Tibial nerve (tissue), 4 donors: ENCODE measurements around the gene NASP. TPM values are rescaled to one million over a fixed set of nuclear protein-coding genes. Genes with fewer than 3 reads are reported as not detected.

Source experiments
- DNase-seq, 2 donors: peaks; one replicate each; pipeline ENCODE4 v3.0.0-alpha.2; 2019; ENCODE audit warnings: low spot score in 2 of 2
- H3K27ac ChIP-seq, 4 donors: fragments of 200-600 bp; sonication (generic) in 3 of 4; one replicate each; pipeline ENCODE4 v1.5.1; 2017 to 2019; ENCODE audit warnings: mild to moderate bottlenecking in 1 of 4
- H3K27me3 ChIP-seq, 2 donors: fragments of 200-600 bp; sonication (generic) in 1 of 2; one replicate each; pipeline versions ENCODE4 v1.5.1 to v1.6.0; 2017 to 2019
- H3K36me3 ChIP-seq, 3 donors: fragments of 200-600 bp; sonication (generic); one replicate each; pipeline ENCODE4 v1.5.1; 2018 to 2019
- H3K4me1 ChIP-seq, 4 donors: fragments of 200-600 bp; sonication (generic) in 3 of 4; one replicate each; pipeline ENCODE4 v1.5.1; 2017 to 2019
- H3K4me3 ChIP-seq, 4 donors: fragments of 200-600 bp; sonication (generic) in 3 of 4; one replicate each; pipeline ENCODE4 v1.5.1; 2017 to 2019; ENCODE audit warnings: mild to moderate bottlenecking in 1 of 4, moderate library complexity in 1 of 4
- H3K9me3 ChIP-seq, 4 donors: fragments of 200-600 bp; sonication (generic) in 3 of 4; one replicate each; pipeline ENCODE4 v1.5.1; 2017 to 2019
- CTCF ChIP-seq, 5 experiments: fragments of 200-600 bp in 3 of 5; fragments of 450-650 bp in 2 of 5; sonication (generic) in 3 of 5; IDR thresholded peaks; one replicate each; pipeline ENCODE4 v1.5.1; 2016 to 2019; ENCODE audit warnings: antibody characterized with exemption in 5 of 5, mild to moderate bottlenecking in 3 of 5, moderate library complexity in 2 of 5
- EP300 ChIP-seq, 2 donors: sonication (generic); formaldehyde crosslinking; IDR thresholded peaks; one replicate each; pipeline ENCODE4 v1.6.1; 2017; ENCODE audit warnings: antibody characterized with exemption in 2 of 2, mild to moderate bottlenecking in 1 of 2
- POLR2A ChIP-seq, 2 donors: fragments of 450-650 bp; IDR thresholded peaks; one replicate each; pipeline ENCODE4 v1.6.1; 2017; ENCODE audit warnings: antibody characterized with exemption in 2 of 2, mild to moderate bottlenecking in 2 of 2, moderate library complexity in 2 of 2
- WGBS, 2 donors: methylation state at CpG; one replicate each; pipeline ENCODE4 v1.1.5; 2018; 5-methylcytosine and 5-hydroxymethylcytosine counted together
- total RNA-seq, 4 donors: library from RNA; depleted of rRNA; stranded (reverse); fragments of >200 nt; gene quantifications; one replicate each; pipeline ENCODE4 v1.1.0, GENCODE V29; 2016

NASP gene
- total RNA-seq, 4 donors from 2014 or later: 71.2 to 105 (median 80.6) TPM

- Histone ChIP-seq H3K36me3 (peaks cover 0 to 42% (median 0%) of the 10 kb centered on the region in 3 donors), H3K27ac (no peak overlapping the region), H3K4me1 (peaks cover 0 to 12% (median 0%) of the 10 kb centered on the region in 4 donors), H3K27me3 (no peaks in the 10 kb centered on the region), H3K9me3 (no peaks in the 10 kb centered on the region), H3K4me3 (no peak overlapping the region)
- no peak for DNase-seq
- TF ChIP-seq CTCF (IDR thresholded peaks at IDR 0.05): no peak
- TF ChIP-seq POLR2A (IDR thresholded peaks at IDR 0.05): no peak
- TF ChIP-seq EP300 (IDR thresholded peaks at IDR 0.05): no peak
- 91 to 93% methylated on average over 4 of the region's 4 CpGs for WGBS, 2 donors
These were observed 13.2 kb upstream of the NASP start for GRCh38 chr1:45570631-45571030.

GRCh38 chr1:45573231-45573804 lies 10.5 kb upstream of the NASP start:
- no peak overlapping the region for H3K27ac ChIP-seq
- H3K27me3 ChIP-seq: no peaks in the 10 kb centered on the region
- H3K4me3 ChIP-seq: no peak overlapping the region
- peaks cover 0 to 22% (median 0%) of the 10 kb centered on the region in 3 donors for H3K36me3 ChIP-seq
- no peak for TF ChIP-seq POLR2A (IDR thresholded peaks at IDR 0.05)
- no peak for TF ChIP-seq EP300 (IDR thresholded peaks at IDR 0.05)
- TF ChIP-seq CTCF (IDR thresholded peaks at IDR 0.05): no peak
- 33 to 38% methylated on average over 3 of the region's 3 CpGs for WGBS, 2 donors
- H3K4me1 ChIP-seq: no peaks in the 10 kb centered on the region
- H3K9me3 ChIP-seq: no peaks in the 10 kb centered on the region
- DNase-seq: no peak

- H3K4me3 ChIP-seq: no peak overlapping the region
- H3K27me3 ChIP-seq: no peaks in the 10 kb centered on the region
- no peak for DNase-seq
- 91 to 95% methylated on average over 7 of the region's 7 CpGs for WGBS, 2 donors
- no peaks in the 10 kb centered on the region for H3K9me3 ChIP-seq
- TF ChIP-seq EP300 (IDR thresholded peaks at IDR 0.05): no peak
- TF ChIP-seq POLR2A (IDR thresholded peaks at IDR 0.05): no peak
- TF ChIP-seq CTCF (IDR thresholded peaks at IDR 0.05): no peak
- H3K27ac ChIP-seq: no peak overlapping the region
- H3K4me1 ChIP-seq: no peaks in the 10 kb centered on the region
- peaks cover 0 to 13% (median 0%) of the 10 kb centered on the region in 3 donors for H3K36me3 ChIP-seq
These were observed 9.7 kb upstream of the NASP start for GRCh38 chr1:45574105-45574626.

GRCh38 chr1:45583264-45583665 lies 576 bp upstream of the NASP start:
- 0 to 1% methylated on average over 14 to 19 of the region's 19 CpGs for WGBS, 2 donors
- H3K27me3 ChIP-seq: no peaks in the 10 kb centered on the region
- H3K4me1 ChIP-seq: peaks cover 0 to 24% (median 13%) of the 10 kb centered on the region in 4 donors
- no peaks in the 10 kb centered on the region for H3K9me3 ChIP-seq
- peak overlapping the region; percentile 81 to 82 (median 82) for H3K4me3 ChIP-seq
- DNase-seq: peak; percentile 85 to 92
- H3K36me3 ChIP-seq: no peaks in the 10 kb centered on the region
- peak overlapping the region; percentile 66 to 94 (median 92) for H3K27ac ChIP-seq
- no peak for TF ChIP-seq CTCF (IDR thresholded peaks at IDR 0.05)
- no peak for TF ChIP-seq EP300 (IDR thresholded peaks at IDR 0.05)
- TF ChIP-seq POLR2A (IDR thresholded peaks at IDR 0.05): no peak

GRCh38 chr1:45584351-45585109 lies 689 bp downstream of the NASP start:
- Histone ChIP-seq H3K9me3 (no peaks in the 10 kb centered on the region), H3K27me3 (no peaks in the 10 kb centered on the region), H3K4me1 (peaks cover 0 to 24% (median 13%) of the 10 kb centered on the region in 4 donors), H3K27ac (peak overlapping the region; percentile 66 to 94 (median 92)), H3K4me3 (peak overlapping the region; percentile 81 to 82 (median 82)), H3K36me3 (no peaks in the 10 kb centered on the region)
- WGBS, 2 donors: 0 to 1% methylated on average over 46 to 55 of the region's 59 CpGs
- peak; percentile 76 to 82 for DNase-seq
- TF ChIP-seq EP300 (IDR thresholded peaks at IDR 0.05) (no peak), CTCF (IDR thresholded peaks at IDR 0.05) (no peak), POLR2A (IDR thresholded peaks at IDR 0.05) (no peak)
